H1 (cell line): ENCODE measurements around the gene BMF.

Source experiments
- CTCF ChIP-seq, 3 experiments: IDR thresholded peaks; 1 replicate in 2 of 3; 2 replicates in 1 of 3; pipeline versions ENCODE4 v1.5.1 to v1.6.1; 2011; ENCODE audit warnings: low read length in 3 of 3, mild to moderate bottlenecking in 3 of 3, inconsistent platforms in 2 of 3, low read depth in 1 of 3, moderate library complexity in 1 of 3; ENCODE audit not compliant: insufficient read depth in 1 of 3; ENCODE audit errors: control extremely low read depth in 1 of 3
- EP300 ChIP-seq, 2 experiments: IDR thresholded peaks; 1 replicate in 1 of 2; 2 replicates in 1 of 2; pipeline ENCODE4 v1.6.1; 2011 to 2012; ENCODE audit warnings: low read depth in 2 of 2, low read length in 2 of 2, mild to moderate bottlenecking in 2 of 2, borderline replicate concordance in 1 of 2, inconsistent platforms in 1 of 2, moderate library complexity in 1 of 2
- NRF1 ChIP-seq: IDR thresholded peaks from 2 replicates; pipeline ENCODE4 v1.6.1; 2011; ENCODE audit warnings: mild to moderate bottlenecking, low read depth, low read length, improper control_type of control experiment
- POLR2A ChIP-seq, 2 experiments: IDR thresholded peaks; 1 replicate in 1 of 2; 2 replicates in 1 of 2; pipeline ENCODE4 v1.6.1; 2011; ENCODE audit warnings: low read depth in 2 of 2, low read length in 2 of 2, mild to moderate bottlenecking in 2 of 2; ENCODE audit errors: control extremely low read depth in 1 of 2
- SAP30 ChIP-seq: fragments of 300-600 bp; sonication (generic); IDR thresholded peaks from 2 replicates; pipeline ENCODE4 v1.7.1; 2012; ENCODE audit warnings: low read length, moderate library complexity, mild to moderate bottlenecking, inconsistent platforms; ENCODE audit not compliant: insufficient read depth, insufficient replicate concordance
- ZNF274 ChIP-seq: IDR thresholded peaks from 2 replicates; pipeline ENCODE4 v1.7.0; 2012; ENCODE audit warnings: low read length, borderline replicate concordance; ENCODE audit errors: extremely low read depth

DNA sequence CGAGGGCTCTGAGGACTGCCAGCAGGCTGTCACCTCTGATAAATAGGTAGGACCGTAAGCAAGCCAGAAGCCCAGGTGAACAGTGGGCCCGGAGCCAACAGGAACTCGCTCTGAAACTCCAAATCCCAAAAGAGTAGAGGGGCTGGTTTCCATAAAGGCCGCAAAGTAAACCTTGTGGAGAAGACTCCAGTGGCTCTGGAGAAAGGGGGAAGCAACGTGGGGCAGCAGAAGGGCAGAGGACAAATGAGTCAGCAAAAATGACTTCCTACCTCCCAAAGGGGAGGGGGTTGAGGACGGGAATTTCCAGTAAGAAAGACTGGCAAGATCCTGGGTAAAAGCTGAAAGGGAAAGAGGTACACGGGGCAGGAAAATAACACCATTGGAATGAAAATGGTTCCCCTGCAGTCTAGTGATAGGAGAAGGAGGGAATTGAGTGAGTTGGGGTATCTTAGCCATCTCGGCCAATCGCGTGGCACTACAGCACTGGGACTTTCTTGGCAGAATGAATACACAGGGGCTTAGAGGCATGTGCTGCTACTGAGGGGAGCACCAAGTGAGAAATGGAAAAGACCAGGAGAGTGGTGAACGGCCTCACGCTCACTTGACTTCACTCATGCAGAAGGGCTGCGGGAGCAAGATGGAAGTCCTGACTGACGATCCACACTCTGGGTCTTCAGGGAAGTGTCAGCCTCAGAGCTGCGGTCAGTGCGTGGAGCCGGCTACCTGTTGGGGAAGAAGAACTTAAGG lies 33.2 kb downstream of the BMF start:
- TF ChIP-seq ZNF274 (no peak), NRF1 (no peak), POLR2A (IDR thresholded peaks at IDR 0.05; ENCODE audit: control extremely low read depth in 1 of 2, low read depth in 2 of 2, low read length in 2 of 2) (no peak), SAP30 (no peak), EP300 (IDR thresholded peaks at IDR 0.05; ENCODE audit: borderline replicate concordance in 1 of 2, low read depth in 2 of 2, low read length in 2 of 2) (no peak), CTCF (IDR thresholded peaks at IDR 0.05; ENCODE audit: control extremely low read depth in 1 of 3, insufficient read depth in 1 of 3, low read depth in 1 of 3, low read length in 3 of 3) (no peak)
